Trophoblast cell (in vitro differentiated cells and primary cell): ENCODE measurements around the gene CDK6.
"Not testable (repeated sequence)": the region's sequence is repeated elsewhere in the genome, so short reads cannot be mapped to it uniquely, and the experiment has no call there.

Source experiments
- DNase-seq, 2 donors: peaks; one replicate each; pipeline ENCODE4 v3.0.0-alpha.2; 2016
- H2AFZ ChIP-seq: 2 replicates; pipeline ENCODE4 v1.6.1; 2013; ENCODE audit warnings: low read length, moderate library complexity, mild to moderate bottlenecking; ENCODE audit not compliant: insufficient read depth, poor library complexity
- H2AK5ac ChIP-seq: 2 replicates; pipeline ENCODE4 v1.6.1; 2013; ENCODE audit warnings: mild to moderate bottlenecking, low read length
- H2BK120ac ChIP-seq: 2 replicates; pipeline ENCODE4 v1.6.1; 2013; ENCODE audit warnings: low read length, mild to moderate bottlenecking, moderate library complexity; ENCODE audit not compliant: insufficient read depth, poor library complexity
- H2BK12ac ChIP-seq: 2 replicates; pipeline ENCODE4 v1.6.1; 2013; ENCODE audit warnings: mild to moderate bottlenecking, low read length, moderate library complexity
- H2BK5ac ChIP-seq: 2 replicates; pipeline ENCODE4 v1.6.1; 2013; ENCODE audit warnings: low read length, low read depth, moderate library complexity, mild to moderate bottlenecking; ENCODE audit not compliant: poor library complexity
- H3K14ac ChIP-seq: 2 replicates; pipeline ENCODE4 v1.6.1; 2013; ENCODE audit warnings: mild to moderate bottlenecking, low read length
- H3K18ac ChIP-seq: 2 replicates; pipeline ENCODE4 v1.6.1; 2013; ENCODE audit warnings: mild to moderate bottlenecking, low read length
- H3K23ac ChIP-seq: 2 replicates; pipeline ENCODE4 v1.6.1; 2013; ENCODE audit warnings: low read length
- H3K27ac ChIP-seq: 2 replicates; pipeline ENCODE4 v1.5.1; 2013; ENCODE audit warnings: low read depth, mild to moderate bottlenecking, inconsistent platforms, low read length, moderate library complexity
- H3K27me3 ChIP-seq: 2 replicates; pipeline ENCODE4 v1.6.1; 2013; ENCODE audit warnings: inconsistent platforms, mild to moderate bottlenecking, low read length, moderate library complexity; ENCODE audit not compliant: insufficient read depth
- H3K36me3 ChIP-seq, 2 experiments: 1 replicate in 1 of 2; 2 replicates in 1 of 2; pipeline ENCODE4 v1.6.1; 2013; ENCODE audit warnings: low read length in 2 of 2, mild to moderate bottlenecking in 2 of 2, moderate library complexity in 1 of 2; ENCODE audit not compliant: insufficient read depth in 2 of 2, control insufficient read depth in 1 of 2
- H3K4ac ChIP-seq: 2 replicates; pipeline ENCODE4 v1.6.1; 2013; ENCODE audit warnings: low read depth, mild to moderate bottlenecking, low read length, moderate library complexity
- H3K4me1 ChIP-seq, 2 experiments: 1 replicate in 1 of 2; 2 replicates in 1 of 2; pipeline ENCODE4 v1.6.1; 2013; ENCODE audit warnings: low read length in 2 of 2, mild to moderate bottlenecking in 2 of 2, moderate library complexity in 1 of 2; ENCODE audit not compliant: insufficient read depth in 2 of 2, control insufficient read depth in 1 of 2
- H3K4me2 ChIP-seq: 2 replicates; pipeline ENCODE4 v1.6.1; 2013; ENCODE audit warnings: inconsistent platforms, mild to moderate bottlenecking, low read length, moderate library complexity
- H3K4me3 ChIP-seq: 2 replicates; pipeline ENCODE4 v1.5.1; 2013; ENCODE audit warnings: mild to moderate bottlenecking, low read depth, low read length, inconsistent platforms
- H3K79me1 ChIP-seq: one replicate; pipeline ENCODE4 v1.6.1; 2013; ENCODE audit warnings: low read length
- H3K79me2 ChIP-seq: 2 replicates; pipeline ENCODE4 v1.6.1; 2013; ENCODE audit warnings: low read length, mild to moderate bottlenecking; ENCODE audit not compliant: control insufficient read depth, insufficient read depth, poor library complexity
- H3K9ac ChIP-seq: 2 replicates; pipeline ENCODE4 v1.6.1; 2013; ENCODE audit warnings: mild to moderate bottlenecking, low read length
- H3K9me3 ChIP-seq: 2 replicates; pipeline ENCODE4 v1.6.1; 2013; ENCODE audit warnings: low read depth, mild to moderate bottlenecking, control low read depth, inconsistent platforms, low read length; ENCODE audit not compliant: insufficient read depth
- H4K12ac ChIP-seq: 2 replicates; pipeline ENCODE4 v1.6.1; 2013; ENCODE audit warnings: low read depth, mild to moderate bottlenecking, low read length, moderate library complexity
- H4K8ac ChIP-seq: 2 replicates; pipeline ENCODE4 v1.6.1; 2013; ENCODE audit warnings: low read depth, mild to moderate bottlenecking, low read length, moderate library complexity
- H4K91ac ChIP-seq: one replicate; pipeline ENCODE4 v1.6.1; 2013; ENCODE audit warnings: low read depth, mild to moderate bottlenecking, low read length, moderate library complexity
- WGBS: extraction: QIAGEN DNeasy Blood & Tissue Kit; methylation state at CpG from one replicate; pipeline ENCODE4 v1.1.7; 2013; ENCODE audit warnings: missing lambda C conversion rate; ENCODE audit not compliant: insufficient read length, insufficient coverage; ENCODE audit errors: extremely low coverage; 5-methylcytosine and 5-hydroxymethylcytosine counted together

Gene CDK6

GRCh38 chr7:92757311-92757910 lies 79.0 kb downstream of the CDK6 start:
- not testable (repeated sequence) for H3K27ac ChIP-seq, H3K18ac ChIP-seq, H2BK120ac ChIP-seq, H3K79me1 ChIP-seq, H3K4me2 ChIP-seq, H3K9me3 ChIP-seq, H2AFZ ChIP-seq, H3K4me3 ChIP-seq, H3K27me3 ChIP-seq, H4K12ac ChIP-seq, H4K91ac ChIP-seq, H3K9ac ChIP-seq, H3K4ac ChIP-seq, DNase-seq, H3K14ac ChIP-seq, H2BK12ac ChIP-seq, H4K8ac ChIP-seq, H3K79me2 ChIP-seq, H3K36me3 ChIP-seq, H2BK5ac ChIP-seq, H2AK5ac ChIP-seq, H3K23ac ChIP-seq
- H3K4me1 ChIP-seq = peaks cover 13 to 18% of the 10 kb centered on the region in 2 experiments
- no CpG with 5 or more reads among the region's 3 CpGs for WGBS

GRCh38 chr7:92755680-92756079 lies 80.7 kb downstream of the CDK6 start:
- Histone ChIP-seq H4K12ac (no peak overlapping the region), H3K4me1 (peaks cover 13 to 18% of the 10 kb centered on the region in 2 experiments), H3K79me1 (peaks cover 8% of the 10 kb centered on the region), H4K8ac (no peak overlapping the region), H3K36me3 (no peaks in the 10 kb centered on the region), H3K9me3 (no peaks in the 10 kb centered on the region), H3K4me2 (no peak overlapping the region), H3K27me3 (no peaks in the 10 kb centered on the region), H2BK120ac (no peak overlapping the region), H3K9ac (no peak overlapping the region), H4K91ac (no peak overlapping the region), H2AFZ (no peak overlapping the region), H2BK12ac (no peak overlapping the region), H3K18ac (no peak overlapping the region), H3K23ac (no peak overlapping the region), H3K14ac (no peak overlapping the region), H3K4ac (no peak overlapping the region), H2BK5ac (no peak overlapping the region), H2AK5ac (no peak overlapping the region), H3K27ac (peak overlapping the region; percentile 16), H3K79me2 (no peaks in the 10 kb centered on the region), H3K4me3 (no peak overlapping the region)
- no CpG with 5 or more reads among the region's 4 CpGs for WGBS
- no peak for DNase-seq

GRCh38 chr7:92754919-92755581 lies 81.3 kb downstream of the CDK6 start:
- no CpG with 5 or more reads among the region's 9 CpGs for WGBS
- Histone ChIP-seq H3K27me3 (no peaks in the 10 kb centered on the region), H3K9ac (no peak overlapping the region), H3K9me3 (no peaks in the 10 kb centered on the region), H2AFZ (no peak overlapping the region), H2AK5ac (no peak overlapping the region), H3K36me3 (no peaks in the 10 kb centered on the region), H2BK120ac (peak overlapping the region; percentile 82), H3K18ac (peak overlapping the region; percentile 72), H3K4me3 (no peak overlapping the region), H3K23ac (peak overlapping the region; percentile 52), H4K91ac (peak overlapping the region; percentile 57), H2BK12ac (peak overlapping the region; percentile 87), H3K79me1 (peaks cover 8% of the 10 kb centered on the region), H4K12ac (no peak overlapping the region), H3K4me2 (no peak overlapping the region), H3K4me1 (peaks cover 13 to 18% of the 10 kb centered on the region in 2 experiments), H2BK5ac (peak overlapping the region; percentile 52), H3K14ac (no peak overlapping the region), H3K4ac (no peak overlapping the region), H3K79me2 (no peaks in the 10 kb centered on the region), H3K27ac (peak overlapping the region; percentile 16), H4K8ac (no peak overlapping the region)
- DNase-seq = no peak

- H2BK5ac ChIP-seq = no peak overlapping the region
- no peaks in the 10 kb centered on the region for H3K36me3 ChIP-seq
- no peak overlapping the region for H2BK120ac ChIP-seq
- no peak overlapping the region for H4K12ac ChIP-seq
- no peak overlapping the region for H3K4ac ChIP-seq
- no peak overlapping the region for H4K8ac ChIP-seq
- H2BK12ac ChIP-seq = no peak overlapping the region
- H3K27ac ChIP-seq = no peak overlapping the region
- H3K4me1 ChIP-seq = peaks cover 17 to 18% of the 10 kb centered on the region in 2 experiments
- H2AFZ ChIP-seq = no peak overlapping the region
- H3K9ac ChIP-seq = no peak overlapping the region
- H4K91ac ChIP-seq = no peak overlapping the region
- H3K4me2 ChIP-seq = no peak overlapping the region
- WGBS = no CpG with 5 or more reads among the region's 3 CpGs
- no peaks in the 10 kb centered on the region for H3K9me3 ChIP-seq
- no peak for DNase-seq
- no peak overlapping the region for H3K4me3 ChIP-seq
- H3K27me3 ChIP-seq = no peaks in the 10 kb centered on the region
- no peak overlapping the region for H3K23ac ChIP-seq
- H3K79me2 ChIP-seq = peaks cover 2% of the 10 kb centered on the region
- H3K14ac ChIP-seq = no peak overlapping the region
- H3K18ac ChIP-seq = no peak overlapping the region
- H3K79me1 ChIP-seq = peaks cover 8% of the 10 kb centered on the region
- no peak overlapping the region for H2AK5ac ChIP-seq
Observed at GRCh38 chr7:92753614-92754013, 82.8 kb downstream of the CDK6 start.
